Endothelial cell of umbilical vein (primary cell): ENCODE data around the gene ARMCX4. TPM values are rescaled to one million over a fixed set of nuclear protein-coding genes. Genes with fewer than 3 reads are reported as not detected.

Experiments
- BruUV-seq: library from RNA; stranded (reverse); fragments of 400-500 nt; replicated peaks from 2 replicates; lab custom pipeline; 2021; lab: Mats Ljungman, UMichigan
- CTCF ChIA-PET: fragments of 300-600, 350-600 bp; sonication (Branson Sonifier 250); formaldehyde crosslinking; loops from one replicate; lab custom pipeline; 2021; ENCODE audit warnings: antibody characterized with exemption, inconsistent platforms; lab: Charles Lee
- POLR2A ChIA-PET: fragments of 300-600, 350-600 bp; sonication (Branson Sonifier 250); formaldehyde crosslinking; loops from one replicate; lab custom pipeline; 2021; ENCODE audit warnings: antibody characterized with exemption, inconsistent platforms; lab: Charles Lee
- DNase-seq: peaks from one replicate; pipeline ENCODE4 v3.0.0-alpha.2; 2011; ENCODE audit warnings: low read depth, low spot score
- FAIRE-seq: peaks from 2 replicates; lab custom pipeline; 2011; peaks lifted over from hg19 to GRCh38; lab: Jason Lieb, UNC
- H2AFZ ChIP-seq: 2 replicates; pipeline ENCODE4 v1.6.0; 2012; ENCODE audit warnings: low read depth, low read length, control low read depth, inconsistent platforms
- H3K27ac ChIP-seq: 2 replicates; pipeline ENCODE4 v1.5.1; 2011; ENCODE audit warnings: low read depth, mild to moderate bottlenecking, control low read depth, low read length, moderate library complexity; ENCODE audit not compliant: insufficient read depth
- H3K27me3 ChIP-seq, 2 experiments: 2 replicates each; pipeline versions ENCODE4 v1.6.0 to v1.6.1; 2011; ENCODE audit warnings: low read length in 2 of 2, mixed read lengths in 1 of 2; ENCODE audit not compliant: control insufficient read depth in 2 of 2, insufficient read depth in 2 of 2
- H3K36me3 ChIP-seq, 2 experiments: 2 replicates in 1 of 2; 3 replicates in 1 of 2; pipeline ENCODE4 v1.5.1; 2011; ENCODE audit warnings: low read length in 2 of 2, mild to moderate bottlenecking in 1 of 2, moderate library complexity in 1 of 2; ENCODE audit not compliant: control insufficient read depth in 2 of 2, insufficient read depth in 2 of 2; ENCODE audit errors: extremely low read depth in 1 of 2
- H3K4me1 ChIP-seq: 3 replicates; pipeline ENCODE4 v1.5.1; 2011; ENCODE audit warnings: mild to moderate bottlenecking, low read length; ENCODE audit not compliant: control insufficient read depth, insufficient read depth; ENCODE audit errors: extremely low read depth
- H3K4me2 ChIP-seq: 2 replicates; pipeline ENCODE4 v1.6.1; 2011; ENCODE audit warnings: low read length, control low read depth, mixed read lengths; ENCODE audit not compliant: insufficient read depth
- H3K4me3 ChIP-seq, 3 experiments: fragments of 200-600 bp in 1 of 3; sonication (generic), shearing (Covaris generic) in 1 of 3; replicated peaks in 1 of 3; 2 replicates each; pipeline ENCODE4 v1.5.1; 2011 to 2016; ENCODE audit warnings: control low read depth in 3 of 3, low read length in 3 of 3, mild to moderate bottlenecking in 2 of 3, inconsistent platforms in 1 of 3, low read depth in 1 of 3, moderate library complexity in 1 of 3; ENCODE audit not compliant: insufficient read depth in 1 of 3
- H3K79me2 ChIP-seq: 2 replicates; pipeline ENCODE4 v1.6.0; 2012; ENCODE audit warnings: low read length, inconsistent platforms; ENCODE audit not compliant: control insufficient read depth, insufficient read depth
- H3K9ac ChIP-seq: replicated peaks from 2 replicates; pipeline ENCODE3; 2011; ENCODE audit warnings: low read length, control low read depth; ENCODE audit not compliant: insufficient read depth; ENCODE audit errors: extremely low read depth
- H3K9me1 ChIP-seq: replicated peaks from 3 replicates; pipeline ENCODE4 v1.6.0; 2011; ENCODE audit warnings: mild to moderate bottlenecking, low read length; ENCODE audit not compliant: control insufficient read depth, insufficient read depth; ENCODE audit errors: extremely low read depth
- H3K9me3 ChIP-seq: replicated peaks from 2 replicates; pipeline ENCODE4 v1.5.1; 2012; ENCODE audit warnings: low read length, inconsistent platforms; ENCODE audit not compliant: control insufficient read depth, insufficient read depth
- H4K20me1 ChIP-seq: replicated peaks from 2 replicates; pipeline ENCODE3; 2011; ENCODE audit warnings: mild to moderate bottlenecking, low read length; ENCODE audit not compliant: control insufficient read depth, insufficient read depth; ENCODE audit errors: extremely low read depth
- EZH2 ChIP-seq: IDR thresholded peaks from 2 replicates; pipeline ENCODE4 v1.6.1; 2012; ENCODE audit warnings: borderline replicate concordance, low read depth, mild to moderate bottlenecking, moderate library complexity, low read length, inconsistent platforms; ENCODE audit not compliant: severe bottlenecking
- FOS ChIP-seq: IDR thresholded peaks from 2 replicates; pipeline ENCODE4 v1.6.1; 2011; ENCODE audit warnings: mild to moderate bottlenecking, low read length, moderate library complexity, borderline replicate concordance; ENCODE audit not compliant: insufficient read depth
- GATA2 ChIP-seq: IDR thresholded peaks from 2 replicates; pipeline ENCODE4 v1.7.0; 2011; ENCODE audit warnings: low read depth, mild to moderate bottlenecking, moderate library complexity, mixed read lengths, low read length; ENCODE audit not compliant: insufficient read length, insufficient read depth
- JUN ChIP-seq: IDR thresholded peaks from 2 replicates; pipeline ENCODE4 v1.6.1; 2011; ENCODE audit warnings: borderline replicate concordance, low read depth; ENCODE audit not compliant: insufficient read length, insufficient read depth
- MYC ChIP-seq: IDR thresholded peaks from one replicate; pipeline ENCODE4 v1.6.1; 2011; ENCODE audit warnings: mild to moderate bottlenecking, low read depth, low read length
- POLR2A ChIP-seq: IDR thresholded peaks from 2 replicates; pipeline ENCODE4 v1.6.1; 2012; ENCODE audit warnings: low read depth, mild to moderate bottlenecking, control low read depth, low read length
- POLR2AphosphoS5 ChIP-seq: IDR thresholded peaks from 2 replicates; pipeline ENCODE4 v1.6.1; 2012; ENCODE audit warnings: low read depth, mild to moderate bottlenecking, control low read depth, low read length, moderate library complexity; ENCODE audit not compliant: insufficient read depth
- dilution Hi-C: fragments of 300-500 bp; cut with MboI; formaldehyde crosslinking; loops from one replicate; pipeline ENCODE4 v1.15.0; 2019; ENCODE audit warnings: low sequenced_read_pairs; ENCODE audit not compliant: extremely low pct_ligation_motif_present
- intact Hi-C: fragments of 100-400 bp; cut with micrococcal nuclease; formaldehyde crosslinking; loops from one replicate; pipeline ENCODE4 v1.10.0; 2022
- polyA plus RNA-seq, 4 experiments: library from polyadenylated mRNA; depleted of rRNA in 3 of 4; stranded (reverse) in 3 of 4; unstranded in 1 of 4; fragments of >200 nt; gene quantifications; 2 replicates each; pipeline versions ENCODE4 v1.2.1 to v1.2.3, GENCODE V29; 2011 to 2012; ENCODE audit warnings: missing spikeins in 1 of 4
- total RNA-seq: library from RNA; stranded (reverse); gene quantifications from 2 replicates; pipeline ENCODE4 v1.2.3, GENCODE V29; 2021
- TF ChIP-seq, protein P1 (sequence below): IDR thresholded peaks from 2 replicates; pipeline ENCODE4 v1.6.1; 2011; ENCODE audit not compliant: insufficient read depth, insufficient read length
- TF ChIP-seq, protein P2 (sequence below), 2 donors: IDR thresholded peaks; 1 replicate in 1 of 2; 2 replicates in 1 of 2; pipeline ENCODE4 v1.5.1; 2011; ENCODE audit warnings: low read length in 2 of 2, mild to moderate bottlenecking in 2 of 2, moderate library complexity in 2 of 2, control low read depth in 1 of 2, inconsistent platforms in 1 of 2, low read depth in 1 of 2; ENCODE audit not compliant: insufficient read depth in 1 of 2; ENCODE audit errors: extremely low read depth in 1 of 2

Gene ARMCX4
- total and polyA plus RNA-seq, 2 donors (not counting 3 experiments of a cell fraction or from before 2014, with no cell fraction given): 4.7 to 19.9 TPM

DNA sequence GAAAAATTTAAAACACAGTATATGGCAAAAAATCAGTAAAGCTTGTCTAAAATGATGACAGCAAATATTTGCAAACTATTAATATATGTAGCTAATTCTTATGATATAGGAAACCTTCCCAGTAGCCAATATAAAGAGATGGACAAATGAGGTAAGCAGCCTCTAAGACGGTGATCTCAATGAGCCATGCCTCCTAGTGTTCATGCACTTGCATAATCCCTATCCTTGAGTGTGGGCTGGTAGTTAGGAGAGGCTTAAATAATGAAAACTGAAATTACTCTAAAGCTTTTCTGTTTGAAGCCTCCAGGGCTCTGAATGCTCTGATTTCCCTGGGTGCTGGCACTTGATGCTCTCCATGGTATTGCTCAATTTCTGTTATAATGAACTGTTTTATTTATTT lies 24.6 kb upstream of the ARMCX4 start:
- FAIRE-seq: no peak
- no peaks in the 10 kb centered on the region for H3K36me3 ChIP-seq
- TF ChIP-seq, protein P1, sequence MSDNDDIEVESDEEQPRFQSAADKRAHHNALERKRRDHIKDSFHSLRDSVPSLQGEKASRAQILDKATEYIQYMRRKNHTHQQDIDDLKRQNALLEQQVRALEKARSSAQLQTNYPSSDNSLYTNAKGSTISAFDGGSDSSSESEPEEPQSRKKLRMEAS: no peak
- no peak for TF ChIP-seq FOS
- no peak for TF ChIP-seq JUN
- TF ChIP-seq, protein P2, sequence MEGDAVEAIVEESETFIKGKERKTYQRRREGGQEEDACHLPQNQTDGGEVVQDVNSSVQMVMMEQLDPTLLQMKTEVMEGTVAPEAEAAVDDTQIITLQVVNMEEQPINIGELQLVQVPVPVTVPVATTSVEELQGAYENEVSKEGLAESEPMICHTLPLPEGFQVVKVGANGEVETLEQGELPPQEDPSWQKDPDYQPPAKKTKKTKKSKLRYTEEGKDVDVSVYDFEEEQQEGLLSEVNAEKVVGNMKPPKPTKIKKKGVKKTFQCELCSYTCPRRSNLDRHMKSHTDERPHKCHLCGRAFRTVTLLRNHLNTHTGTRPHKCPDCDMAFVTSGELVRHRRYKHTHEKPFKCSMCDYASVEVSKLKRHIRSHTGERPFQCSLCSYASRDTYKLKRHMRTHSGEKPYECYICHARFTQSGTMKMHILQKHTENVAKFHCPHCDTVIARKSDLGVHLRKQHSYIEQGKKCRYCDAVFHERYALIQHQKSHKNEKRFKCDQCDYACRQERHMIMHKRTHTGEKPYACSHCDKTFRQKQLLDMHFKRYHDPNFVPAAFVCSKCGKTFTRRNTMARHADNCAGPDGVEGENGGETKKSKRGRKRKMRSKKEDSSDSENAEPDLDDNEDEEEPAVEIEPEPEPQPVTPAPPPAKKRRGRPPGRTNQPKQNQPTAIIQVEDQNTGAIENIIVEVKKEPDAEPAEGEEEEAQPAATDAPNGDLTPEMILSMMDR (IDR thresholded peaks at IDR 0.05; ENCODE audit: extremely low read depth in 1 of 2, insufficient read depth in 1 of 2, low read depth in 1 of 2, low read length in 2 of 2): no peak
- TF ChIP-seq MYC: no peak
- no peak for TF ChIP-seq POLR2A
- no peak for TF ChIP-seq POLR2AphosphoS5
- no peak for TF ChIP-seq GATA2
- TF ChIP-seq EZH2: no peak
- POLR2A ChIA-PET: no interaction called here
- no peaks in the 10 kb centered on the region for H3K27me3 ChIP-seq
- H3K4me2 ChIP-seq: no peak overlapping the region
- no peak overlapping the region for H2AFZ ChIP-seq
- H3K4me1 ChIP-seq: no peaks in the 10 kb centered on the region
- no peaks in the 10 kb centered on the region for H4K20me1 ChIP-seq
- intact Hi-C loops: loop anchor here (5.0 kb wide), 1 partner anchor 342 kb away; no protein-coding TSS in a partner anchor
- no peak overlapping the region for H3K9ac ChIP-seq
- no peaks in the 10 kb centered on the region for H3K9me3 ChIP-seq
- H3K4me3 ChIP-seq: no peak overlapping the region
- no peak for DNase-seq
- H3K27ac ChIP-seq: no peak overlapping the region
- BruUV-seq: no TSS peak
- dilution Hi-C loops: no loop called here
- no peaks in the 10 kb centered on the region for H3K79me2 ChIP-seq
- CTCF ChIA-PET: interaction anchor here (0.8 to 1.2 kb wide), 2 partner anchors 43 to 343 kb away, joined by 3 to 4 read pairs; no protein-coding TSS in a partner anchor
- H3K9me1 ChIP-seq: no peaks in the 10 kb centered on the region
